HuH-7.5 (cell line): ENCODE data around the gene ISL2.

Source experiments
- DNase-seq: peaks from one replicate; pipeline ENCODE4 v3.0.0; 2011; ENCODE audit warnings: low spot score

ISL2 gene

DNA sequence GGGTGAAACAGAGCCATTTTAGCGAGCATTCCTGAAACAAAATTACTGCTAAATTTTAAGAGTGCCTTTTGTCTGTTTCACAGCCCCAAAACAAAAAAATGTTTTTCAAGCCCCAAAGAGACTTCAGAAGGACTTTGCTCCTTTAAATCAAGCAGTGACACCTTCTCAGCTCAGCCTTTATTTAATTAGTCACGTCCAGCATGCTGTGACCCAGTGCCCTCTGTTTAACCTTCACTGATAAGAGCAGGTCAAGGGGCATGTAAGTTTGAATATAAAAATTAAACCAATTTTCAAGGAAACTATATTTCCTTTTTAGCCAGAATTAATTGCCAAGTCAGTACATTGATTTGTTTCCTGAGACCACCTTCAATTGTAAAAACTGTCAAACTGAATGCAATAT, 40.6 kb downstream of the ISL2 start:
- no peak for DNase-seq

- no peak for DNase-seq
Observed at GRCh38 chr15:76377751-76378150, 41.2 kb downstream of the ISL2 start.

GRCh38 chr15:76378691-76379090, 42.1 kb downstream of the ISL2 start:
- DNase-seq = no peak

- no peak for DNase-seq
Observed at GRCh38 chr15:76380249-76380648, 43.7 kb downstream of the ISL2 start.

DNA sequence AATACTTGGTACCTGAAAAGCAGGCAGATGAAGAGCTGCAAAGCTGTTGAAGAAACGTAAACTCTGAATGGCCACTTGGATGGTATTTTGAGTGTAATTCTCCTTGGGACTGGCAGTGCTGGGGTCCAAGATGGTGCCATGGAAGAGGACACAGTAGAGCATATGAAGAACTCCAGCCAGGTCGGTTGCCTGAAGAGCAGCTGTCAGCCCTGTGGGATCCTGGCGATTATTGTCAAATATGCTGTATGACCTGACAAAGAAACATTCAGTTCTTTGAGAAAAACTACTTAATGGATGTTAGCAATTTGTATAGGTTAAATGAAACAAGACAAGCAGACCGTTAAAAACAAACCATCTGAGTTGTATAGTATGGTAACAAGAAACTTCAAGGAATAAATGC, 44.8 kb downstream of the ISL2 start:
- DNase-seq = no peak

GRCh38 chr15:76382987-76383728, 46.6 kb downstream of the ISL2 start:
- no peak for DNase-seq

DNA sequence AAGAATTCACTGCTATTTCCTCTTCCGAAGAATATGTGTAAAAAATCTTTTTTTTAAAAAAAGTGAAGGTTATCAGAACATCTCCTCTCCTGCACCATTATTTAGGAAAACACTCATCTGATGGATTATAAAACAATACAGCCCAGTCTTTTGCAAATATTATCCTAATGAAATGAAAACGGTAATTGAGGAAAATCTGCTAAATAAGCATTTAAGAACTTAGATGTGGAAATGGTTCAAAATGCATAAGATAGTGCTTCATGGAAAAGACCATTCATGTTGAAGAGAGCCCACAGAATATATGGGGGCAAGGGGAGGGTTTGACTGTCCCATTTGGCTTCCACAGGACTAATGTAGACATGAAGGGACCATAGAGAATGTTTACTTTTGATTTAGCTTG, 47.8 kb downstream of the ISL2 start:
- DNase-seq = no peak

DNA sequence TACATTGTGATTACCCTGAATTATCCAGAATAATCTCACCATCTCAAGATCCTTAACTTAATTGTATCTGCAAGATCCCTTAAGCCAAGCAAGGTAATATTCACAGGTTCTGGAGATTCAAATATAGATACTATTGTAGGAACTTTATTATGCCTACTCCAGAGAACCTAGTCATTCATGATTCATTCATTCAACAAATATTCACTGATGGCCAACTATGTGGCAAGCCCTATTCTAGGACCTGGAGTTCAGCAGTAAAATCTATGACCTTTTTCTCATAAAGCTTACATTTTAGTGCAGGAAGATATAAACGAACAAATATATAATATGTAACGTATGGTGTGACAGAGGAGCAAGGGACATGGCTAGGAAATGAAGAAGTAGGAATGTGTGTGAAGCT, 49.6 kb downstream of the ISL2 start:
- DNase-seq = no peak

GRCh38 chr15:76386926-76387325, 50.4 kb downstream of the ISL2 start:
- no peak for DNase-seq

DNA sequence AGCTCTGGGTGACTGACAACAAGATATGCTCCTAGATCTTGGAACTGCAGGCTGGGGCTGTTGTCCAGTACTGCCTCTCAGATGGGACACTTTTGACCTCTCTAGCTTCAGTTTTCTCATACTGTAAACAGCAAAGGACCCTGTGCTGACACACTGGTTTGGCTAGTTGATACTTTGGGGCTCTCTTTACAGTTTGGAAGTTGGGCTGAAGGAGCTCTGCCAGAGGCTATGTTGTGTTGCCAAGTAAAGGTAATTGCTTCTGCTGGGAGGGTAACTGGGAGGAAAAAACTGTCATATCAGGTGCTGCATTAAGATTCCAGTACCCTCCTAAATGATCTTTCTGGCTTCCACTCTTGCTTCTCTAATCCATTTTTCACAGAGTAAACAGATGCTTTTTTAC, 54.0 kb downstream of the ISL2 start:
- DNase-seq = no peak

DNA sequence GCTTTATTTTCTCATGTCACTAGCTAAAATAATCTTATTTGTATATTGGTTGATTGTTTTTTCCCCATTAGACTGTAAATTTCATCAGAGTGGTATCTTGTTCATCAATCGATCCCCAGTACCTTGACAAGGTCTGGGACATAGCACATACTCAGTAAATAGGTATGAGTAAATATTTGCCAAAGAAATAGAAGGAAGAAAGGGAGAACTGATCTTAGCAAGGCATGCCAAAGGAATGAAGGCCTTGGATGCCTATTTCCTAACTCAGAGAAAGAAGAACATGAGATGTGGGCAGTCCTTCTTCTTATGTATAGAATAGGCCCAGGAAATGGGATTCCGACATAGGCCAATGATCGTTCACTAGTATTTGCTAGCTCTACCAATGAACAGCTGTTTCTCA, 54.7 kb downstream of the ISL2 start:
- no peak for DNase-seq

DNA sequence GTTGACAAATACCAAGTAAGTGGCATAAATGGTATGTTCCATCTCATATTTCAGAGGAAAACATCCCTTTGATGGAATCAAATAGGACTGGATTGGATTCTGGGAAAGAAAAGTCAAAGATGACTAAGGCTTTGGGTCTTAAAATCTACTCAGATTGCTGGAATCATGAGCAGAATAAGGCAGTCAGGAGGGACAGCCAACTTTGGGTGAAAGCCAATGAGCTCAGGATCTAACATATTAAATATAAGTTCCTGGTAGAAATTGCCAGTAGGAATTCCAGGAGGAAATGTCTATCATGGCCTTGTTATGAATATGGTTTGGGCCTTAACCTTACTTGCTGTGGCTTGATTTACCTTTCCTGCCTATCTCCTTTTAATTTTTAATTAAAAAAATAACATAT, 55.3 kb downstream of the ISL2 start:
- DNase-seq = no peak
